ENCODE measurements around the gene ZNF521.

GRCh38 chr18:25253136-25253535 lies 98.8 kb downstream of the ZNF521 start:
- TF ChIP-seq CTCF (conservative IDR thresholded peaks at IDR 0.05) (no peak), EZH2 (IDR thresholded peaks at IDR 0.05; ENCODE audit: low read depth) (no peak)

Data from PC-9 (cell line).